Glomerular visceral epithelial cell (primary cell): ENCODE data around the gene FAM186B.

Experiments used
- DNase-seq: peaks from one replicate; pipeline ENCODE4 v3.0.0-alpha.2; 2016; ENCODE audit errors: extremely low spot score

Gene FAM186B

DNA sequence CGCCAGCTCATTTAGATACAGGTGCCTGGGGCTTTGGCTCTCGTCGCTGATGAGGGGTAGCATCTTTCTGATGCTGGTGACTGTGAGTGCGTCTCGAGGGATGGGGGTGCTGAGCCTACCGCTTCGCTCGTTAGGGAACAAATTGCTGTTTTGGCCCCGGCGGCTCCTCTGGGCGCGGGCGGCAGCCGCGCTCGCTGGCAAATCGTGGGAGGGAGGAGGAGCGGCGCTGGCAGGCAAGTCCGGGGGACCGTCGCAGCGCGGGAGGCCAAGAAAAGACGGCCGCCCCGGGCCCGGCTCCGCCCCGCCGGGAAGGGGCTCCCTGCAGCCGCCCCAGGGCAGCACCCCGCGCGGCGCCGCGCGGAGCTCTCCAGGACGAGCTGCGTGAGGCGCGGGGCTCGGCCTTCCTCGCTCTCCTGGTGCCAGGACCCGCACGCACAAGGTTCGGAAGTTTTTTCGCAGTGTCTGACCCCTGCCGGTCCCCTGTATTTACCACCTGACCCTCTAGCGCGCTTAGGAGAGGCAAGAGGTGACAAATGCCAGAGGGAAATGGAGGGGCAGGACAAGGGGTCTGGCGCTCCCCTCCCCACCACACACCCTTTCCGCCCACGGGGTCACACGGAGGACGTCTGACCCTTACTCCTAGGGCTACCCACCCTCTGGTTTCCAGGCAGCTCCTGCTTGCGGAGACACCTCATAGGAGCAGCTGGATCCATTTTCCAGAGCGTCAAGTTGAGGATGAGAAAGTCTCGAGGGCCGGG is 67.5 kb downstream of the FAM186B start:
- no peak for DNase-seq
